Pancreas (tissue), 10 donors: ENCODE data around the gene DIP2C. TPM values are rescaled to one million over a fixed set of nuclear protein-coding genes. Genes with fewer than 3 reads are reported as not detected.
"Not testable (repeated sequence)": the region's sequence is repeated elsewhere in the genome, so short reads cannot be mapped to it uniquely, and the experiment has no call there.

Source experiments
- ATAC-seq, 4 donors: fragments of 200-7000 bp; cut with Tn5 transposase; one replicate each; pipeline versions ENCODE4 v1.8.0 to v1.9.1; 2020; ENCODE audit warnings: mild to moderate bottlenecking in 4 of 4, moderate library complexity in 4 of 4
- DNase-seq, 6 donors: peaks; one replicate each; pipeline ENCODE4 v3.0.0-alpha.2; 2020
- FAIRE-seq: peaks from 2 replicates; lab custom pipeline; 2012; peaks lifted over from hg19 to GRCh38; lab: Jason Lieb, UNC
- H3K27ac ChIP-seq, 4 donors: fragments of 200-600 bp; sonication (generic); 1 replicate in 3 of 4; 2 replicates in 1 of 4; pipeline versions ENCODE4 v1.5.0 to v1.8.0; 2020
- H3K27me3 ChIP-seq, 4 donors: fragments of 200-600 bp; one replicate each; pipeline ENCODE4 v1.8.0; 2021
- H3K36me3 ChIP-seq, 3 donors: fragments of 200-600 bp; sonication (generic) in 1 of 3; one replicate each; pipeline versions ENCODE4 v1.5.0 to v1.8.0; 2020 to 2021
- H3K4me1 ChIP-seq, 3 donors: fragments of 200-600 bp; one replicate each; pipeline ENCODE4 v1.8.0; 2021
- H3K4me3 ChIP-seq, 4 donors: fragments of 200-600 bp; sonication (generic) in 2 of 4; one replicate each; pipeline versions ENCODE4 v1.5.0 to v1.8.0; 2020 to 2021
- H3K9me3 ChIP-seq, 4 donors: fragments of 200-600 bp; one replicate each; pipeline ENCODE4 v1.8.0; 2021
- CTCF ChIP-seq, 4 donors: fragments of 200-600 bp; sonication (generic) in 3 of 4; IDR thresholded peaks; one replicate each; pipeline versions ENCODE4 v1.5.0 to v1.8.0; 2021; ENCODE audit warnings: antibody characterized with exemption in 4 of 4
- WGBS, 2 donors: extraction: QIAGEN DNeasy Blood & Tissue Kit; methylation state at CpG; one replicate each; pipeline ENCODE4 v1.1.7; 2013; 5-methylcytosine and 5-hydroxymethylcytosine counted together
- intact Hi-C, 3 donors: fragments of 100-400 bp; cut with DNase I; formaldehyde crosslinking; loops; one replicate each; pipeline versions ENCODE4 v1.11.1 to v1.14.2; 2022
- polyA plus RNA-seq, 2 donors: library from polyadenylated mRNA; stranded (reverse); fragments of 200-250 nt; gene quantifications; one replicate each; pipeline ENCODE4 v1.2.3, GENCODE V29; 2013
- total RNA-seq, 6 donors: library from RNA; stranded (reverse); fragmentation: NEBNext Ultra II Directional in 4 of 6; extraction: Animal tissue kit (Norgen Biotek cat#: 25700) in 4 of 6; gene quantifications; one replicate each; pipeline versions ENCODE4 v1.2.1 to v1.2.4, GENCODE V29; 2021 to 2023
- donor health status: healthy with polysubstance abuse.
- donor health status: DM: no; HTN: no; CAD: no; lungs with moderate emphysema.
- donor health status: DM: no; HTN: no; CAD: no.
- donor health status: control.
- donor health status: control.
- donor health status: Bipolar disorder and iron deficiency.
- donor health status: DM: yes; HTN: yes; CAD: no.
- donor health status: DM: no; HTN: no; CAD: no.
- donor health status: DM: no; HTN: no; CAD: no.
- donor health status: DM: yes; HTN: yes; CAD: no.

DIP2C gene
- total and polyA plus RNA-seq, 8 donors, result 4.3 to 11.8 (median 7.3) TPM

- no peak for FAIRE-seq
- intact Hi-C loops, result no loop called here
- TF ChIP-seq CTCF (IDR thresholded peaks at IDR 0.05), result no peak
- no peak for ATAC-seq
- WGBS, 2 donors, result 81 to 87% methylated on average over 6 of the region's 6 CpGs
- no peak for DNase-seq
- Histone ChIP-seq H3K4me3 (no peak overlapping the region), H3K4me1 (peaks cover 11 to 23% (median 23%) of the 10 kb centered on the region in 3 donors), H3K36me3 (no peaks in the 10 kb centered on the region), H3K27ac (peak overlapping the region; percentile 13 to 50 (median 34)), H3K27me3 (no peaks in the 10 kb centered on the region), H3K9me3 (no peaks in the 10 kb centered on the region)
Observed at GRCh38 chr10:654647-654996, 34.8 kb downstream of the DIP2C start.

DNA sequence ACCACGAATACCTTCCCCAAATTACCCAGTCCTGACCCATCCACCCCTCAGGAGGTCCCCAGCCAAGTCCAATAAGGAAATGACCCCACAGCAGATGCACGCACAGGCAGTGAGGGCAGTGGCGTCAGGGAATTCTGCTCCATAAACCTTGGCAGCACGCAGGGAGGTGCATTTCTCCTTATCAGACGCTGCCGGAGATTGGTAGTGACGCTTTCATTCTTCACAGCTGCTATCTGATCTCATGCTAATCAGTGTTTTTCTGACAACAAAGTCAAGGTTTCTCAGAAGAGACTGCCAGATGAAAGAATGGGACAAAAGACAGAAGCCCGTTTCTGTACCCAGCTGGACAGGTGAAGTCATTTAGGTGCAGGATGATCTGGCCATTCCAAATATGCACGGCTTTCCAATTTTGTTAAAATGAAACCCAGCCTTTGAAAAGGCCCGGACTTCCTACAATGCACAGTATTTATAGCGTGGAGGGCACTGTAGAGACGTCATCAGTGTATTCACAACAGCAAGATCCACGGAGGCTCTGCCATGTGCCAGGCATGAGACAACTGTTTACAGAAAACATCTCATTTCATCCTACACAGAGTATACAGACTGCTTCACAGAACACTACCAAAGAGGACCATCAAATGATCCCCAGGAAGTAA lies 35.3 kb downstream of the DIP2C start:
- no peaks in the 10 kb centered on the region for H3K36me3 ChIP-seq
- no peaks in the 10 kb centered on the region for H3K9me3 ChIP-seq
- peak overlapping the region; percentile 13 to 50 (median 34) for H3K27ac ChIP-seq
- 7 to 11% methylated on average over 13 of the region's 13 CpGs for WGBS, 2 donors
- H3K4me1 ChIP-seq, result peaks cover 11 to 28% (median 19%) of the 10 kb centered on the region in 3 donors
- FAIRE-seq, result no peak
- peak in 1 of 6 donors; percentile 45 for DNase-seq
- H3K4me3 ChIP-seq, result no peak overlapping the region
- intact Hi-C loops, result no loop called here
- peak; percentile 16 to 47 (median 38) for ATAC-seq
- H3K27me3 ChIP-seq, result no peaks in the 10 kb centered on the region
- no peak for TF ChIP-seq CTCF (IDR thresholded peaks at IDR 0.05)

DNA sequence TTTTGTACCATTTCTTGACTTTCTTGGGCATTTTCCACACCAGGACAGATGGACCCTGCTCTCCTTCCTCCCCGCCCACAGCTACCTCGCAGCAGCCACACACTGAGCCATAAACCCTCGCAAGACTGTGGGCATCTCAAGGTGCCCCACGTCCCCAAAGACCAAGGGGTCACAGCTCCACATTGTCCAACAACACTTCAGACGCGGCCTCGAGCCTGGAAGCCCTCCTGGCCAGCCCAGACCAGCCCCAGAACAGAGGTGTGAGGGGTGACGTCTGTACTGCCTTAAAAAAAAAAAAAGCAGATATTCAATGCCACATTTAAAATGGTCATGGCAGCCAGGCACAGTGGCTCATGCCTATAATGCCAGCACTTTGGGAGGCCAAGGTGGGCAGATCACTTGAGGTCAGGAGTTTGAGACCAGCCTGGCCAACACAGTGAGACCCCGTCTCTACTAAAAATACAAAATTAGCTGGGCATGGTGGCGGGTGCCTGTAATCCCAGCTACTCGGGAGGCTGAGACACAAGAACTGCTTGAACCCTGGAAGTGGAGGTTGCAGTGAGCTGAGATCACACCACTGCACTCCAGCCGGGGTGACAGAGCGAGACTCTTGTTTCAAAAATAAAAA lies 36.5 kb downstream of the DIP2C start:
- H3K4me1 ChIP-seq, result peaks cover 11 to 23% (median 16%) of the 10 kb centered on the region in 3 donors
- intact Hi-C loops, FAIRE-seq, H3K27me3 ChIP-seq, ATAC-seq, H3K4me3 ChIP-seq, DNase-seq, H3K36me3 ChIP-seq, H3K9me3 ChIP-seq, H3K27ac ChIP-seq: not testable (repeated sequence)
- WGBS, 2 donors, result 95 to 98% methylated on average over 13 of the region's 13 CpGs

GRCh38 chr10:652233-652632 lies 37.2 kb downstream of the DIP2C start:
- 92 to 95% methylated on average over 14 to 15 of the region's 15 CpGs for WGBS, 2 donors
- ATAC-seq, result no peak
- no peaks in the 10 kb centered on the region for H3K36me3 ChIP-seq
- FAIRE-seq, result no peak
- DNase-seq, result no peak
- no peak for TF ChIP-seq CTCF (IDR thresholded peaks at IDR 0.05)
- H3K27ac ChIP-seq, result no peak overlapping the region
- H3K27me3 ChIP-seq, result no peaks in the 10 kb centered on the region
- no peaks in the 10 kb centered on the region for H3K9me3 ChIP-seq
- peaks cover 11 to 23% (median 16%) of the 10 kb centered on the region in 3 donors for H3K4me1 ChIP-seq
- intact Hi-C loops, result no loop called here
- H3K4me3 ChIP-seq, result no peak overlapping the region

- no peak for DNase-seq
- H3K27ac ChIP-seq, result peak overlapping the region in 1 of 4 donors; percentile 0
- no peak for FAIRE-seq
- TF ChIP-seq CTCF (IDR thresholded peaks at IDR 0.05), result no peak
- H3K9me3 ChIP-seq, result no peaks in the 10 kb centered on the region
- no peaks in the 10 kb centered on the region for H3K27me3 ChIP-seq
- no peak overlapping the region for H3K4me3 ChIP-seq
- intact Hi-C loops, result no loop called here
- peaks cover 11 to 23% (median 16%) of the 10 kb centered on the region in 3 donors for H3K4me1 ChIP-seq
- no peak for ATAC-seq
- WGBS, 2 donors, result 95 to 97% methylated on average over 12 of the region's 12 CpGs
- H3K36me3 ChIP-seq, result no peaks in the 10 kb centered on the region
Observed at GRCh38 chr10:651692-652091, 37.8 kb downstream of the DIP2C start.
